Astrocyte of the cerebellum (primary cell): ENCODE measurements around the gene AGBL4.
A peak's percentile ranks its signal among the peaks of the same experiment; 100 is the strongest.

Source experiments
- DNase-seq: peaks from one replicate; pipeline ENCODE4 v3.0.0-alpha.2; 2011; ENCODE audit warnings: low read depth
- H3K4me3 ChIP-seq: 2 replicates; pipeline ENCODE4 v1.5.1; 2011; ENCODE audit warnings: mild to moderate bottlenecking, low read depth, low read length, moderate library complexity
- CTCF ChIP-seq: IDR thresholded peaks from 2 replicates; pipeline ENCODE4 v1.5.1; 2012; ENCODE audit warnings: low read length, low read depth, moderate library complexity, mild to moderate bottlenecking; ENCODE audit errors: missing control alignments
- in situ Hi-C: cut with HindIII; loops from 2 replicates; pipeline ENCODE4 v1.10.0; 2017; ENCODE audit warnings: low sequenced_read_pairs

Gene AGBL4

GRCh38 chr1:48931506-48932192 lies 1092.1 kb downstream of the AGBL4 start:
- H3K4me3 ChIP-seq = no peak overlapping the region
- peak; percentile 67 for DNase-seq
- no peak for TF ChIP-seq CTCF
- in situ Hi-C loops = no loop called here

- TF ChIP-seq CTCF = no peak
- no peak for DNase-seq
- H3K4me3 ChIP-seq = no peak overlapping the region
- in situ Hi-C loops = no loop called here
Measured at GRCh38 chr1:48930011-48930410, 1093.7 kb downstream of the AGBL4 start.

- DNase-seq = no peak
- in situ Hi-C loops = no loop called here
- no peak for TF ChIP-seq CTCF
- no peak overlapping the region for H3K4me3 ChIP-seq
Measured at GRCh38 chr1:48924099-48924498, 1099.7 kb downstream of the AGBL4 start.

- no peak for DNase-seq
- TF ChIP-seq CTCF = no peak
- no peak overlapping the region for H3K4me3 ChIP-seq
- in situ Hi-C loops = no loop called here
Measured at GRCh38 chr1:48923116-48923515, 1100.6 kb downstream of the AGBL4 start.

GRCh38 chr1:48920851-48921250 lies 1102.9 kb downstream of the AGBL4 start:
- in situ Hi-C loops = no loop called here
- no peak for TF ChIP-seq CTCF
- H3K4me3 ChIP-seq = no peak overlapping the region
- DNase-seq = no peak

- TF ChIP-seq CTCF = no peak
- in situ Hi-C loops = no loop called here
- DNase-seq = no peak
- H3K4me3 ChIP-seq = no peak overlapping the region
Measured at GRCh38 chr1:48917901-48918603, 1105.7 kb downstream of the AGBL4 start.
